GM21528 (cell line): ENCODE results near the gene GBF1.

Experiments used
- ATAC-seq: cut with Tn5 transposase; IDR thresholded peaks from one replicate; pipeline ENCODE4 v1.9.1; 2021; ENCODE audit warnings: mild to moderate bottlenecking, moderate library complexity; ENCODE audit not compliant: unreplicated experiment, low FRiP score

GBF1 gene

DNA sequence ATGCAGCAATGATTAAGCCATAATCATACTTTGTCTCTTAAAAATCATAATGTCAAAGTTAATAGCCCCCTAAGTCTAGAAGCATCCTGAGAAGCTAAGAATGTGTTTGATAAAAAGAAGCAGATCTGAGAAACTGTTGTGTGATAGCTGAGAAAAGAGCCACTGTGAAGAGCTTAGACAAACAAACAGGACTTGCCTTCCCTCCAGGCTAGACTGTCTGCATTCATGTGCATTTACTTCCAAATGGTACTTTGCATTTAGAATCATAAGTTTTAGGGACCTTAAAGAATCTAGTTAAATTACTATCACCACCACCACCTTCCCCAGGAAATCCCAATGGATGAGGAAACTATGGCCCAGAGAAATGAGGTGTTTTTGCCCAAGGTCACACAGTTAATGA, 87.4 kb downstream of the GBF1 start:
- ATAC-seq = no peak

DNA sequence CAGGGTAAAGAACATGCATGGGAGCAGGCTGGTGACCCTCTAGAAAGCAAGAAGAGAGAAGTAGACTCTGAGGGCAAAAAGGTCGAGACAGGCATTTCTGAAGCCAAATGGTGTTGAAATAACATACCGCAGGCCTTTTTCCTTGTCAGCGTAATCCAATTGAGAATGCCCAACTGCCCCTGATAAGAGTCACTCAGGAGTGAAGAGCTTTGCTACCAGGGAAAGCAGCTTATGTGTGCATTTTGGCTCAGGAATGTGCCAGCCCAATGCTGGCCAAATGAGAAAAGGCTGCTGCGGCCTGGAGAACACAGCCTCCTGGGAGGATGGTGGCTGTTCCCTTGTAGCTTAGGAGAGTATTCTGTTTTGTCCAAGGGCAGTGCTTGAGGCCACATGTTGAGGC, 88.8 kb downstream of the GBF1 start:
- no peak for ATAC-seq

DNA sequence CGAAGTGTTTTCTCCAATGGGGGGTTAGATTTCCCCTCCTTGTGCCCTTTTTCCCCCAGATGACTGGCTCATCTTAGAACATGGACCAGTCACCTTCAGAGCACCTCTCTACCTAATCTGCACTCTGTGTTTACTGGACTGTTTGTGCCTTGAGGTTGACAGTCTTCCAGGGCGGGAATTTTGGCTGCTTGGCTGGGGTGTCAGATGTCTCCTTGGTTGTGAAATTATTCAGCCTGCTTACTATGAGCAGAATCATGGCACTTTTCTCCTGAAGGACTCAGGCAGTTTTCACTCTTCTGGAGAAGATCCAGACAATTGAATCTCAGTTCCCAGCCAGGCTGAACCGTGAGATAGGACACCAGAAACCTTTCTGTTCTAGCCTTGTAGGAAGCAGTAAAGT, 89.9 kb downstream of the GBF1 start:
- no peak for ATAC-seq

DNA sequence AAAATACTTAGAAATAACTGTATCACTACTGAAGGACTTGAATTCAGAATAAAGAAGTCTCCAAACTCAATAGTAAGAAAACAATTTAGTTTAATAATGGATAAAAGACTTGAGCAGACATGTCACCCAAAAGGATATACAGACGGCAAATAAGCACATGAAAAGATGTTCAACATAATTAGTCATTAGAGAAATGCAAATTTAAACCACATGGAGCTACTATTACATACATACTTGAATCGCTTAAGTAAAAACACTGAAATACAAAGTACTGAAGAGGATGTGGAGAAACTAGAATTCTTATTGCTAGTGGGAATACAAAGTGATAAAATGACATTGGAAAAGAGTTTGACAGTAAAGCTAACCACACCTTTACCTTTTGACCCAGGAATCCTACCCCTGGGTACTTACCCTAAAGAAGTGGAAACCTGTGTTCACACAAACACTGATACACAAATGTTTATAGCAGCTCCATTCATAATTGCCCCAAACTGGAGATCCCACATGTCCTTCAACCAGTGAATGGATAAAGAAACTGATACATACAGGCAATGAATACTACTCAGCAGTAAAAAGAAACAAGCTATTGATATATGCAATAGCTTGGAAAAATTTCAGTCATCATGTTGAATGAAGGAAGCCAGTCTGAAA, 95.8 kb downstream of the GBF1 start:
- no peak for ATAC-seq

DNA sequence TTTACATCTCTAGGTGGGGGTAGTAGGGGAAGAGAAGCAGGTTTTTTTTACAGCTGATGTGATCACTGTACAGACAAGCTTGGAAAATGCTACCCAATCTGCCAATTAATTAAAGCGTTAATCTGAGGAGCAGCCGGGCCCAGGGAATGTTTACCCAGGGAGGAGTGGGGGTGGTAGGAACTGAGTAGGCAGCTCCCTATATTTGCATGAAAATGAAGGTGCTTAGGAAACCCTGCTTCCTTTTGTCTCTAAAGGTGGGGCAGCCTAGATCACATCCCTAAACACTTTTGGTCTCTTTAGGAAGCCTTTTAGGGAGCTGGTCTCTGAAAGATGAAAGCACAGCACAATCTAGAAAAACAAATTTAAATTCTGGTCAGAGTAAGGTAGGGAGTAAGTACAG, 97.1 kb downstream of the GBF1 start:
- ATAC-seq = no peak

DNA sequence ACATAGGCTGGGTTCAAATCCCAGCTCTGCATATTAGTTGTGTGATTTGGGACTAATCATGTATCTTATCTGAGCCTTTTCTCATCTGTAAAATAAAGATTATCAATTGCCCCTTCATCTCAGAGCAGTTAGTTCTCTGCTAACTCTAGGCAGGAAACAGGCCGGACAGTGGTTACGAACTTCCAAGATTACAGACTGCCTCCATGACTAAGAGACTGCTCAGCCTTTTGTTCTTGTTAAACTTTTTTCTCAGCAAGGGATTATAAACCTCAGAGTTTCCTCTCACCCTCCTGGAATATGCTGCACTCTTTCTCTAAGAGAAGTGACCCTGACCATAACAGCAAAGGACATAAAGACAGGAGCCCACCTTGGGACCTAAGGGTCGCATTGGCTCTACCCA, 97.6 kb downstream of the GBF1 start:
- ATAC-seq = no peak

DNA sequence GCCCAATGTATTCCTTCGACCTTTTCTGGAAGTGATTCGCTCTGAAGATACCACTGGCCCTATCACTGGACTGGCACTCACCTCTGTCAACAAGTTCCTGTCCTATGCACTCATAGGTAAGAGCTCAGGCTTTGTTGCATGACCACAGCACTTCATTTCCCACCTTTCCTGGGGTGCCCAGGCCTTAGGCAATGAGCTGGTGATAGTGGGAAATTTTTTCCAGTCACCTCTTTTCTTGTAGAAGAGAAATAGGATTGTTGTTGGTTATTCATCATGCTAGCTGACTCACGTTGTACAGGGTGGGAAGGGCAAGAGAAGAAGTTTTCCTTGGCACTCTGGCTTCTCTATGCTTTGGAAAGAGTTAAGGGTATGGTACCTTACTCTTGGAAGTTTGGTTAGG, 98.7 kb downstream of the GBF1 start:
- no peak for ATAC-seq

DNA sequence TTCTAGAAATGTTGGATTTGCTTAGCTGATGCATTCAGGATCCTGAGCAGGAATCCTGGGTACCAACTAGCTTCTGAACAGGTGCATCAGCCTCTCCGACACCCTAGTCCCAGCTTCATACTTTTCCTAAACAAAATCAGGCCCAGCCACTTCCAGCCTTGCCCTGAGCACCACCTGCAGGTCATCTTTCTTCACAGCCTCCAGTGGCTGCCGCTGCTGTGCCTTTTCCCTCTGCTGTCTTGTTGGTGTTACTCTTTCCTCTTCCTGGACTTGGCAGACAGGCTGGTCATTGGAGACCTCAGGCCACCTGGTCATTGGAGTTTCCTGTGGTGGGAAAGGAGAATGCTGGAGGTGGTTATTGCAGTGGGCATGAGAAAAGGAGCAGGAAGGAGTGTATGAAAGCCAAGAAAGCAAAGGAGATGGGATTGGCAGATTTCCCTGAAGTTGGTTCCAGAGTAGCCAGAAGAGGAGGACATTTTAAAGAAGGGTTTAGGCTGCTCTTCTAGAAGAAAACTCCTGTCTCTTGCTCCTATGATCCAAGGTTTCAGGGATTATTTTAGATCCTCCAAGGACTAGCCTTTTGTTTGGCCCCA, 102.0 kb downstream of the GBF1 start:
- no peak for ATAC-seq

DNA sequence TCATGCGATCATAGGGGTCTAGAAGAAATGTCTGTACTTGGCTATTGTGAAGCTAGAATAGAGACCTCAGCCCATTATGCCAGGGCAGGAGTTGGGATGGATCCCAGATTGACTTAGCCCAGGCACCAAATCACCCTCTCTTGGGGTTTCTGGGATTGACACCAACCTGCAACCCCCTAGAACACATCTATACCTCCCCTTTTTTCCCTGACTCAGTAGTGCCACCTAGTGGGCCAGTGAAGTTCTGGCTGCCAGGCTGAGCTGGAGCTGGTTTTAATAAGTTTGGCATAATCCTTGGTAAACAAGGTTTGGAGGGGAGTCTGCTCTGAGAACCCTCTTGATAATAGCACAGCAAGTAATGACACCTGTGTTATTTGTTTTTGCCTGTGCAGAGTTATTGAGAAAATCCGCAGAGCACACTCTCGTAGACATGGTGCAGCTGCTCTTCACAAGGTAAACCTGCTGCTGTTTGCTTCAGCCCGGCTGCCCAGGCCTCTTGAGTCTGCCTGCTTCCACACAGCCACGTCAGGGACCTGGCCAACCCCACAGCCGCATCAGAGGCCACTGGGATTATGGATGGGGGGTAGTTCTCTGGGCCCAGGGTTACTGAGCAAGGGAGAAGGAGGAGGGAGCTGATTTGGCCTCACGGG, 106.9 kb downstream of the GBF1 start:
- ATAC-seq = no peak

DNA sequence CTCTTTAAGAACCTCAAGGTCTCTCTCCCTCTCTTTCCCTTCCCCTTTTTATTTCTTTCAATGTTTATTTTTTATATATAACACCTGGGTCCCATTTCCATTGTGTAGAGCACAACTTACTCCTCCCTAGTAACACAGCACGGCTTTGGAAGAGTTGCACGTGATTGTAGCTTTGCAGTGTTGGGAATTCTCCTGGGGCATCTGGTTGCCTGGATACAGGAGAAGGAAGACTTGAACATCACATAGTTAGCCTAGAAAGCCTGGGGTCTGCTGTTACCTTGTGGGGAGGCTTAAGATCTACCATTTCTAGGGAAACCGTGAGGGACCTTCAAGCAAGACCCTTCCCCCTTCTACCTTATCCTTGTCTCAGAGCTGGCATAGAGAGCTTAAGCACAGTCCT, 109.1 kb downstream of the GBF1 start:
- no peak for ATAC-seq

DNA sequence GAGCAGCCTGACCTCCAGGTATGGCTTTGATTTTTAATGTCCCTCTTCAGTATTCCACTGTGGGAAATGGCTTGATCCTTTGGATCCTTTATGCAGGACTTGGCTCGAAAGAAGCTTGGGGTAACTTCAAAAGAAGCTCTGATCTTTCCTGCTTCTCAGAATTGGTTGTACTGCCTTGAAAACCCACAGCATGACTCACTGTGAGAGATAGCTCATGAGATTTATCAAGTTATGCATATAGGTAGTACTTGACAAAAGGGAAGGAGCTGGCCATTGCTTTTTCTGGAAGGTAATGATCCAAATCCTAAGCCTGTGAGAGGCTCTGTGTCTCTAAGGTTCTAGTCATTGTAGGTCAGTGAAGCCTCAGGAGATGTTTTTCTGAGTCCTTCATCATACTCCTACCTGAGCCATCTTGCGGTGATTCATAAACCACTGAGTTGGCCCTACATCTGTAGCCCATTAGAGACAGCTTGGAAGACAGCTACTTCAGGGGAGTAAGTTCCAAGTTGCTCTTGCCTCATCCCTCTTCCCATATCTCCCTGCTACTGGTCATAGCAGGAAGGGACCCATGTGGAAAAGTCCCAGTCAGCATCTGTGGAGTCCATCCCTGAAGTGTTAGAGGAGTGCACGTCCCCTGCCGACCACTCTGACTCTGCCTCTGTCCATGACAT, 113.5 kb downstream of the GBF1 start:
- ATAC-seq = no peak

DNA sequence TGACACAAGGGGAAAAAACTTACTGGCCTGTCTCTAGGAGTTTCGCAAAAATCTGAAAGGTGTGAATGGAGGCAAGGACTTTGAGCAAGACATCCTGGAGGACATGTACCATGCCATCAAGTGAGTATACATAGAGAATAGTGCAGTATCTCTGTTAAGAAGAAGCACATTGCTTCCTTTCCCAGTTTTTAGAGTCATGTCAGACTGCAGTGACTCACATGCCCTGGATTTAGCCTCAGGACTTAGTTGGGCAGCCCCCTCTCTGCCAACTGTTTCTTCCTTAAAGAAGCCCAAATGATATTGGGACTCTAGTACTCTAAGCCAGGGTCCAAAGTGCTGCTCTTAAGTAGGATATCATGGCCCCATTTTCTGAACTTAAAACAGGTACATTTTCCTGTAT, 122.1 kb downstream of the GBF1 start:
- no peak for ATAC-seq

DNA sequence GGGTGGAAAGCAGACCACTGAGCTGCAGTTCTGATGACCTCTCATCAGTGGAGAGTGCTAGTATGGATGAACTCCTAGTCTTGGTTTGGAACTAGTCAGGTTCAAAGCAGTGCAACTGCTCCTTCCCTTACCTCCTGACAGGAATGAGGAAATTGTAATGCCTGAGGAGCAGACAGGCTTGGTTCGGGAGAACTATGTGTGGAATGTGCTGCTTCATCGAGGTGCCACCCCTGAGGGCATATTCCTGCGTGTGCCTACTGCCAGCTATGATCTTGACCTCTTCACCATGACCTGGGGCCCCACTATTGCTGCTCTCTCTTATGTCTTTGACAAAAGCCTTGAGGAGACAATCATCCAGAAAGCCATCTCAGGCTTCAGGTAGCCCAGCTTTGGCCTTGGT, 122.7 kb downstream of the GBF1 start:
- ATAC-seq = no peak

DNA sequence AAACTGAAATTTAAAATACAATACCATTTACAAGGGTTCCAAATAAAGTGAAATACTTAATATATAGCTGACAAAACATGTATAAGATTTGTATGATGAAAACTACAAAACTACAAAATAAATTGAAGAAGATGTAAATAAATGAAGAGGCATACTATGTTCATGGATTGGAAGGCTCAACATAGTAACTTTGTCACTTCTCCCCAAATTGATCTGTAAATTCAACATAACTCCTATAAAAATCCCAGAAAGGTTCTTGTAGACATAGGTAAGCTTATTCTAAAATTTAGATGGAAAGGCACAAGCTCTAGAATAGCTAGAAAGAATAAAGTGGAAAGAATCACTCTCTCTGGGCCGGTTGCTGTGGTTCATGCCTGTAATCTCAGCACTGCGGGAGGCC, 126.0 kb downstream of the GBF1 start:
- no peak for ATAC-seq

DNA sequence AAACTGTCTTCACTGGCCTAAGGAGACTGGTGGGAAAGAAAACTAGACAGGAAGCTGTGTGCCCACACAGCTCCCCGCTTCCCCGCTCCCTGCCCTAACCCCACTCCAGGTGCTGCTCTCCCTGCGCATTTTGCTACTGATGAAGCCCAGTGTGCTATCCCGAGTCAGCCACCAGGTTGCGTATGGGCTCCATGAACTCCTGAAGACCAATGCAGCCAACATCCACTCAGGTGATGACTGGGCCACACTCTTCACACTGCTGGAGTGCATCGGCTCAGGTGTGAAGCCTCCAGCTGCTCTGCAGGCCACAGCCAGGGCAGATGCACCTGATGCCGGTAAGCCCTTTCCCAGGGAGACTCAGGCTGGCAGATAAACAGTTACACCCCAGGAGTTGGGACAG, 129.9 kb downstream of the GBF1 start:
- ATAC-seq = no peak

DNA sequence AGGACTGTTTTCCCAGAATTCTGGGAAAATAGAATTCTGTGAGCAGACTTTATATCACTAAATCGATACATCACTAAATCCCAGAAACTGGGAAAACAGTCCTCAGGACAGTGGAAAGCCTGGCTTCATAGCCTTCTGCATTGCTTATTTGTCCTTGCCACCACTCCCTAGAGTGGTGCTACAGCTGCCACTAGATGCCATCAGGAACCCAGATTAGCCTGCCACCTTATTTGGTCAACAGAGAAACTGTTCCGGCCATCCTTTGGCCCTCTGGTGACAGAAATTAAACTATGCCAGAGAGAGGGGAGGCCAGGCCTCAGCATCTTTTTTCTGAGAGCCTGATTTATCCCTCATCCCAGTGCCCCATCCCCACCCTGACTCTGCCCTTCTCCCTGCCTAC, 130.5 kb downstream of the GBF1 start:
- ATAC-seq = no peak

DNA sequence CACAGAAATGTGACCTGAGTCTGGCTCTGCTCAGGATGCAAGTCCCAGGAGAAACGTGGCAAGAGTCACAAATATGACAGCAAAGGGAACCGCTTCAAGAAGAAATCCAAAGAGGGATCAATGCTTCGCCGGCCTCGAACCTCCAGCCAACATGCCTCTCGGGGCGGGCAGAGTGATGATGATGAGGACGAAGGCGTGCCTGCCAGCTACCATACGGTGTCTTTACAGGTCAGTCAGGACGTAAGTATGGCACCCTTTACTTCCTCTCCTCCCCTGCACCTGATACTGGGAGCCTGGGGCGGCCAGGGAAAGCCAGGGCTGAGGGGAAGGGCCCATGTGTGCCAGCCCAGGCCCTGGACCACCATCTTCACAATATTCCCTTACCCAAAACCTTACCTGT, 131.6 kb downstream of the GBF1 start:
- no peak for ATAC-seq

DNA sequence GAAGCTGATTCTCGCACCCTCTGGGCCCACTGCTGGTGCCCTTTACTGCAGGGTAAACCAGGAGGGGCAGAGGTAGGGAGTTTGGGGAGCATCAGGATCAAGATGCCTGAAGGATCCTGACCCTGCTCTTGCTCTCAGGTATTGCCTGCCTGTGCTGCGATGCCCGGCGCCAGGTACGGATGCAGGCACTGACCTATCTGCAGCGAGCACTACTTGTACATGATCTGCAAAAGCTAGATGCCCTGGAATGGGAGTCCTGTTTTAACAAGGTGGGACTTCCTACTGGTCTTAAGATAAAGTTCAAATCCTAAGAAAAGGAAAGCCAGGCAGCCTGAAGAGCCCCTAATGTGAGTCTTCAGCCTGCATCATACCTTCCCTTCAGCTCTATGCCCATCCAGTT, 134.1 kb downstream of the GBF1 start:
- ATAC-seq = no peak

DNA sequence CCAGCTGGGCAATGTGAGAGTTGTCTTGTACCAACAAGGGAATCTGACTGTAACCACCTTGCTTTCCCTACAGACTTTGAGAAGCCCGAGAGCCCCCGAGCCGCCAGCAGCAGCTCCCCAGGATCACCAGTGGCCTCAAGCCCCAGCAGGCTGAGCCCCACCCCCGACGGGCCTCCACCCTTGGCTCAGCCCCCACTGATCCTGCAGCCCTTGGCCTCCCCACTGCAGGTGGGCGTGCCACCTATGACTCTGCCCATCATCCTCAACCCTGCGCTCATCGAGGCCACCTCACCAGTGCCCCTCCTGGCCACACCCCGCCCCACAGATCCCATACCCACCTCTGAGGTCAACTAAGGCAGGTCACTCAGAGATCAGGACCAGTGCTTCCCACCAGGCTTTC, 136.7 kb downstream of the GBF1 start:
- no peak for ATAC-seq

DNA sequence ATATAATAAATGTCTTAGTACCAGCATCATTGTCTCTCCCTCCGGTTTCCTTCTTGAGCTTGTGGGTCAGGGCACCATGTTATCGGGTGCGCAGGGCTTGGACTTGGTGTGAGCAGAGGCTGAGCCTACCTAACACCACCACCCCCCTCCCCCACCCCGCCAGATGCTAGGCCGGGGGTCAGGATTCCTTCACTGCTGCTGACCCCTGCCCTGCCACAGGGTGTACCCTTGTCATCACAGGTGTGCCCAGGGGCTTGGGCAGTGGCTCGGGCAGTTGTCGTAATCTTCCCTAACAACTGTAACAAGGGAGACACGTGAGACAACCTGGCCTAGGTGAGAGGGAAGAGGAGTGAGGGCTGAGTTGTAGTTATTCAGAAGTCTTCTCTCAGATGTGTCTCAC, 137.5 kb downstream of the GBF1 start:
- ATAC-seq = no peak

DNA sequence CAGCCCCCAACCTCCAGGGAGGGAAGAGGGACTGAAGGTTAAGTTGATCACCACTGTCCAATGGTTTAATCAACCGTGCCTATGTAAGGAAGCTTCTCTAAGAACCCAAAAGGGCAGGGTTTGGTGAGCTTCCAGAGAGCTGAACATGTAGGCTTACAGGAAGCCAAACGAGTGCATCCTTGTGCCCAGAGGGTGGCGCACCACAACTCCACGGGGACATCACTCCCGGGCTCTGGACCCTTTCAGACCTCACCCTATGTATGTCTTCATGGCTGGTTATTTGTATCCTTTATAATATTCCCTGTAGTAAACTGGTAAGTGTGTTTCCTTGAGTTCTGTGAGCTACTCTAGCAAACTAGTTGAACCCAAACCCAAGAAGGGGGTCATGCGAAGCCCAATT, 138.7 kb downstream of the GBF1 start:
- ATAC-seq = no peak
